Measurements from ENCODE around the gene DNAH6.
"Not testable (repeated sequence)": the region's sequence is repeated elsewhere in the genome, so short reads cannot be mapped to it uniquely, and the experiment has no call there.

DNAH6 gene

DNA sequence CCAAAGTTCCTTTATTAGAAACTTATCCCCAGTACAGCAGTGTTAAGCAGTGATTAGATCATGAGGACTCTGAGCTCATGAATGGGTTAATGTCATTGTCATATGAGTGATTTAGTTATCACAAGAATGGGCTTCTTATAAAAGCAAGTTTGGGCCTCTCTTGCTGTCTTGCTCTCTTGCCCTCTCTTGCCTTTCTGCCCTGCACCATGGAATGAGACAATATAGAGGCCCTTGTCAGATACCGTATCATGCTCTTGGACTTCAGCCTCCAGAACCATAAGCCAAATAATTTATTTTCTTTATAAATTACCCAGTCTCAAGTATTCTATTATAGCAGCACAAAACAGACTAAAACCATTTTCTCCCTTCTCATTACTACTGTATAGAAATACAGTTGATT, 238.8 kb downstream of the DNAH6 start:
- DNase-seq (ENCODE audit: low read depth): no peak

DNA sequence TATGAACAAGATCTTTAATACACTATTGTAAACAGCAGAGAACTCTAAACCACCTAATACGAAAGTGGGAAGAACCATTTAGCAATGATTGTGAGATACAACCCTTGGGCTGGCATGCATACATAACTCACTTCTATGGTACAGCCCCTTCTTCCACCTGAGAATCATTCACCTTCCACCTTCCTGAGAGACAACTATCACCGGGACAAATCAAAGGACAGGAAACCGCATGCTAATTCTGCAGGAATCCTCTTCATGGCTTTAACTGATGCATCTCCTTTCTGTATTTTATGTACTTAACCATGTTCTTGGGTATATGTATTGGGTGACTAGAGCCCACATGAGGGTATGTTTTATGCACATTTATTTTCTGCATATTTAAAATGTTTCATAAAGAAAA, 241.3 kb downstream of the DNAH6 start:
- DNase-seq (ENCODE audit: low read depth): no peak

DNA sequence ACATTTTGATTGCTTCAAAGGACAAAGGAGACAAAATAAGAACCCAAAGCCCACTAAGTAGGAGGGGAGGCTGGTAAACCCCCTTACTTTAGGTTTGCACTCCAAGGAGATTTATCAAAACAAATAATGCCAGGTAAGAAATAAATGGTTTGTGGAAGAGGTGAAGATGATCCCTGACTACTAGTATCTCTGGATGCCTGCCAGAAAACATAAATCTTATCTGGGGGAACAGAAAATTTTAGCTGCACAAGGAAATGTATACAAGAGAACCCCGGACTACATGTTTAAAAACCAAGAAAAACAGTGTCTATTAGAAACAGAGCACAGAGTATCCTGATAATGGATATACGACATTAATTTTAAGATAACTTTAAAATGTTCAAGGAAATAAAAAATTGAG, 250.5 kb downstream of the DNAH6 start:
- no peak for DNase-seq (ENCODE audit: low read depth)

DNA sequence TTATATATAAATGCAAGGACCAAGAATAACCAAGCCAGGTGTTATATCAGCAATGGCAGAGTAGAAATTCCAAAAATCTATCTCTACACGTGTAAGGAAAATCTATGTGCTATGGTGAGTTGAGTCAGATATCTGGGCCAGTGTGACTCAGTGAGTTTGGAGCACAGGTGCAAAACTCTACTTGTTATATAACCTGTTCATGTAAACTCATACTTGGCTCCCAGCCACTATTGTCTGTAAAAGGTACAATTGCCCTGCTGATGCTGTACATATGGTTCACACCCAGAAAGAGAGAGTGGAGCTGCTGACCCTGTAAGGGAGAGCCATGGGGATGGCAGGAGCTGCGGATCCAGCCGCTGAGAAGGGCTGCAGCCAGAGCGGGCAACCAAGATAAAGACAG, 252.5 kb downstream of the DNAH6 start:
- DNase-seq (ENCODE audit: low read depth): no peak

DNA sequence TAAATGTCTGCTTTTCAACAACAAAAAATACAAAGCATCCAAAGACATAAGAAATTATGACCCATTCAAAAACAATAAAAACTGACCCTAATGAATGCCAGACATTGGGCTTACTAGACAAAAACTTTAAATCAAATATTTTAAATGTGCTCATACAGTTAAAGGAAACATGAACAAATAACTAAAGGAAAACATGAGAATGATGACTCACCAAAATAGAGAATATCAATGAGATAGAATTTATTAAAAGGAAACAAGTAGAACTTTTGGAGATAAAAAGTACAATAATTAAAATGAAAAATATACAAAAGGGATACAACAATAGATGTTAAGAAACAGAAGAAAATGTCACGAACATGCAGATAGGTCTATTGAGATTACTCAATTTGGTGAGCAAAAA, 254.0 kb downstream of the DNAH6 start:
- DNase-seq (ENCODE audit: low read depth): no peak

DNA sequence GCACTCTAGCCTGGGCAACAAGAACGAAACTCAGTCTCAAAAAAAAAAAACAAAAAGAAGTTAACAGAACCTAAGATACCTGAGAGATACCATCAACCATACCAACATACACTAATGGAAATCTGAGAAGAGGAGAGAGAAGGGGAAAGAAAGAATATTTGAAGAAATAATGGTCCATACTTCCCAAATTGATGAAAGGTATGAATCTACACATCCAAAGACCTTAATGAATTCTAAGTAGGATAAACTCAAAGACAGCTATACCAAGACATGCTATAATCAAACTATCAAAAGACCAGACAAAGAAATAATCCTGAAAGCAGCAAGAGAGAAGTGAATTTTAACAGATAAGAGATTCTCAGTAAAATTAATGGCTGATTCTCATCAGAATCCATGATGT, 255.0 kb downstream of the DNAH6 start:
- DNase-seq (ENCODE audit: low read depth): no peak

DNA sequence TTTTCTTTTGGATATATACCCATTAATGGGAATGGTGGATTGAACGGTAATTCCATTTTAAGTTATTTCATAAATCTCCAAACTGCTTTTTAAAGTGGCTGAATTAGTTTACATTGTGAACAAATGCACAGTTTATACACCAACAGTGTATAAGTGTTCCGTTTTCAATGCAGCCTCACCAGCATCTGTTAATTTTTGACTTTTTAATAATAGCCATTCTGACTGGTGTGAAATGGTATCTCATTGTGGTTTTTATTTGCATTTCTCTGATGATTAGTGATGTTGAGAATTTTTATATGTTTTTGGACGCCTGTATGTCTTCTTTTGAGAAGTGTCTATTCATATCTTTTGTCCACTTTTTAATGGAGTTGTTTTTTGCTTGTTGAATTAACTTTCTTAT, 257.3 kb downstream of the DNAH6 start:
- not testable (repeated sequence) for DNase-seq (ENCODE audit: low read depth)

DNA sequence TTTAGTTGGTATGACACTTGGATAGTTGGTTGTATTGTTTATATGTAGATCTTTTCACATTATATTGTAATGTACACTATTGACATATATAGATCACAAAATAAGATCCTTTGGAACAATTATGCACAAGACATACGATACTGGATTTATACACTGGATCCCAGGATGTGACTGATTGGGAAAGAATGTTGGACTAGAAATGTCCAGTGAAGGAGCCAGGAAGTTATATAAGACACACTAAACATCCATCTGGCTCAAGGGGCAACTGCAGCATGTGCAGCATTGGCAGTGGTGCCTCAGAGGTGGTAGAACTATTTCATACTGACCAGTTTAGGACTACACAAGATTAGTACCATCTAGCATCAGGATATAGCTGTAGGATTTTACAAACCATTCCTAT, 259.7 kb downstream of the DNAH6 start:
- DNase-seq (ENCODE audit: low read depth): no peak

DNA sequence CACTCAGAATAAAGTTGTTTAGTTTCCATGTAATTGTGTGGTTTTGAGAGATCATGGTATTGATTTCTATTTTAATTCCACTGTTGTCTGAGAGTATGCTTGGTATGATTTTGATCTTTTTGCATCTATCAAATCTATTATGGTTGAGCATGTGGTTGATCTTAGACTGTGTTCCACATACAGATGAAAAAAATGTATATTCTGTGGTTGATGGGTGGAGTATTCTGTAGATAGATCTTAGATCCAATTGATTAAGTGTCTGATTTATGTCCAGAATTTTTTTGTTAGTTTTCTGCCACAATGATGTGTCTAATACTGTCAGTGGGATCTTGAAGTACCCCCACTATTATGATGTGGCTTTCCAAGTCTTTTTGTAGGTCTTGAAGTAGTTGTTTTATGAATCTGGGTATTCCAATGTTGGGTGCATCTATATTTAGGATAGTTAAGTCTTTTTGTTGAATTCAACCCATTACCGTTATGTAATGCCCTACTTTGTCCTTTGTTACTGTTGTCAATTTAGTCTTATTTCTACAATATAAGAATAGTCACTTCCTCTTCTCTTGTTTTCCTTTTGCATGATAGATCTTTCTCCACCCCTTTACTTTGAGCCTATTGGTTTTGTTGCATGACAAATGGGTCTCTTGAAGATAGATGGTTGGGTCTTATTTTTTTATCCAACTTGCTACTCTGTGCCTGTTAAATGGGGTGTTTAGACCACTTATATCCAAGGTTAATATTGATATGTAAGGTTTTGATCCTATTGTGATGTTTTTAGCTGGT, 262.8 kb downstream of the DNAH6 start:
- no peak for DNase-seq (ENCODE audit: low read depth)

DNA sequence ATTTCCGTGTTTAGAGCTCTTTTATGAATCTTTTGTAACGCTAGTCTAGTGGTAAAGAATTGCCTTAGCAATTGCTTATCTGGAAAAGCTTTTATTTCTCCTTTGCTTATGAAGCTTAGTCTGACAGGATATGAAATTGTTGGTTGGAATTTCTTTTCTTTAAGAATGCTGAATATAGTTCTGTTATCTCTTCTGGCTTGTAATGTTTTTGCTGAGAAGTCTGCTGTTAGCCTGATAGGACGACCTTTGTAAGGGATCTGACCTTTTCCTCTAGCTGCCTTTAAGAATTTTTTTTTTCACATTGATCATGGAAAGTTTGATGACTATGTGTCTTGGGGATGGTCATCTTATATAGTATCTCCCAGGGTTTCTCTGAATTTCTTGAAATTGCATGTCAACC, 263.5 kb downstream of the DNAH6 start:
- no peak for DNase-seq (ENCODE audit: low read depth)

DNA sequence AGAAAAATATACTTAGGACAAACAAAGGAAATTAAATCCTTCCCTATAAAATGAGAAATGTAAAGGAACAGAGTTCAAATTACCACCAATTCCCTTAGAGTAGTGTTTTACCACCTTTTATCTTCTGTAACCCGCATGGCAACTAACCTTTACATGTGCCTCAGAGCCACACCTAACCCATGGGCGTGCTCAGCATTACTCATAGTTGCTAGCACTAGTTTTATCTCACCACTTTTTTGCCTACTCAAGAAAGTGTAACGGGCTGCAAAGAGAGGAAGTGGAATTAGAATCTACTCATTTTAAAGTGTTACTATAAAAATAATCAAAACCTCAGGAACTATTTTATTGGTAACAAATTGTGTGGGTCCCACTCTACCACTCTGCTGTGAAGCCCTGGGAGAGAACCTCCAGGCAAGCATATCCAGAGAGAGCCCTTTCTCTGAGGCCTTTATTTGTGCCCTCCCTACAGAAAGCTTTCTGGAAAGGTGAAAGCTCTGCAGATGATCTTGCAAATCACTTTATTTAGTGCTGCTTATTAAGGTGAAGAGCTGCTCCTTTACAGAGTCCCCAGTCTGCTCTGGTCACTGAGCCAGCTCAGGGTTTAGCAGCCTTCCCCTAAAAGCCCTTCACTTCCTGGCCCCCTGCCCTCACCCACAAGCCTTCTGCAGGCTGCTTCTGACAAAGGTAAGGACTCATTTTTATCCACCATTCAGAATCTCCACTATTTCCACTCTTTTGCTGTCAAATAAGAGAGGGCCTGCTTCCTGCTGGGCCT, 265.8 kb downstream of the DNAH6 start:
- DNase-seq (ENCODE audit: low read depth): peak; percentile 31

DNA sequence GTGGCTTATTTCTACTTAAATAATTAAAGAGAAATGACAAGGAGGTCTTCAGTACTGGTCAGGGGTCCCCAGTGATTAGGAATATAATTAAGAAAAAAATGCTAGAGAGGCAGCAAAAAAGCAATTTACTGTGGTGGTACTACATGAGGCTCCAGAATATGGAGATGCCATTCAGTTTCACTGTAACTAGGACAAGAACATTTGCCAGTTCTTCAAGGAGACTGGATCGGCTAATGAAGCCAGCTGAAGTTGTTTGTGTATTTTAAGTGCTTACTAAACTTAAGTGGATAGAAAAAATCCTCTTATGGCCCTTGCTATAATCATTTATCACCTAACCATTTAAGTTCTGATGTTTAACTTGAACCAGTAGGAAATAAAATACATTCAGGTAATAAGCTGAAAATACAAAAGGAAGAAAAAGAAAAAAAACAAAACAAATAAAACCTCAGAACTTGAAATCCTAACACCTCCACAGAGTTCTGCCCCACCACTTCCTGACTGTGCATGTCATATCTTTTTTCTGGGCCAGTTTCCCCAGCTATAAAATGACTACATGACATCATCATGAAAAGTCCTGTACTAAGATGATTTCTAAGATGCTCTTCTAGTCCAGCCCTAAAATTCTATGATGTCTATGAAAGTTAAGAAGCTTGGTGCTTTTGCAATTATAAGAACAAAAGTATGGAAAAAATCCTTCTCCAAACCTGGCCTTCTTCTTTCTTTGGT, 266.6 kb downstream of the DNAH6 start:
- DNase-seq (ENCODE audit: low read depth): peak; percentile 27

DNA sequence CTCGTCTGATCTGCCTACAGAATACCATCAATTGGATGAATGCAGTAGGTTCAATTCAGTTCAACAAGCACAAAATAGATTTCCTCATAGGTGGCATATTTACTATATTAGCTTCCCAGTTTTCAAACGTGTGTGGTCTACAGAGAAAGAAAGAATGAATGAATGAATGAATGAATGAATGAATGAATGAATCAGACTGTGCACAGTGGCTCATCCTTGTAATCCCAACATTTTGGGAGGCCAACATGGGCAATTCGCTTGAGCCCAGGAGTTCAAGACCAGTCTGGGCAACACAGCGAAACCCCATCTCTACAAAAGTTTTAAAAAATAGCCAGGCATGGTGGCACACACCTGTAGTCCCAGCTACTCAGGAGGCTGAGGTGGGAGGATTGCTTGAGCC, 269.7 kb downstream of the DNAH6 start:
- no peak for DNase-seq (ENCODE audit: low read depth)

DNA sequence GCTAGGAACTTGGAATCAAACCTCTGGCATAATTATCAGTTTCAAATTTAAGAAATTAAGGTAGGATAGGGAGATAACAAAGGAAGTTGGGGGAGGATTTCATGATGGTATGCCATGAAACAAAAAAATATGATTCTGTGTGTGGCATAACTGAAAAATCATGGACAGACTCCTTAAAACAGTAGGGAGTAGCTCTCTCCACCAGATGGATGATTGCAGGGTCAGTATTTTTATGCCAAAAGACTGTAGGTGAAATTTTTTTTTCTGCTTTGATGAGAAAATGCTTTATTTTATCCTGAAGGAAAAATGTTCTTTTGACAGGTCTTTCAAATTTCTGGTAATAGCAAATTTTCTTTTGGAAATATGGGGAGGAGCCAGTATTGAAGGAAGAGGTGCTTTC, 270.3 kb downstream of the DNAH6 start:
- no peak for DNase-seq (ENCODE audit: low read depth)

DNA sequence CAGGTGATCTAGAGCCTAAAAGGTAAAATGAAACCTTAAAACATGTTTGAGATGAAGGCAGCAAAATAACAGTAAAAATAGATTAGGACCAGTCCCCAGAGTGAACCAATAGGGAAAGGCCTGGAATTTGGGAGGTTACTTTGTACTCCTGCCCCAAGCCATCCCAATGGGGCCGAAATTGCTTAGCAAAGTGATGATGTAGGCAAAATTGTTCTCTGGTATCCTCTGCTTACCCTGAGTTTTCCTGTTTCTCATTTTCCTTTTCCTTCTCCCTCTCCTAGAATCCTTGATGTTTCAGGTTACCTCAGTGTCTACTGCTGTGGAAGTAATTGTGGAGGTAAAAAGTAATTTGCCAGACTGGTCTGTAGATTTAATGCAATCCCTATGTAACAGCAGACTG, 271.7 kb downstream of the DNAH6 start:
- no peak for DNase-seq (ENCODE audit: low read depth)

DNA sequence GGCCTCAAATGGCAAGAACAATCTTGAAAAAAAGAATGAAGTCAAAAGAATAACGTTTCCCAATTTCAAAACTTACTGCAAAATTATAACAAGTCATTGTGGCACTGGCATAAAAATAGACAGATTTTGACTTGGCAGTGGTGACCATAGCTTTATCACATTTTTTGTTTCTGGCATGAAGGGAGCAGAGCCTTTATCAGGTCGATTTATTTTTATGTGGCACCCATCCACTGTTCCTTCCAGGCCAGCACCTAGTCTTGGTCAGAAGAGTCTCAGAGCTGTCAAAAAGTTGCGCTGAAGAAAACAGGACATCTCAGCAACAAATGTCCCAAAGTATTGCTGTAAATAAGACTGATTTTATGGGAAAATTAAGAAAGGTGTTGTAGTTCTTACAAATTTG, 272.2 kb downstream of the DNAH6 start:
- no peak for DNase-seq (ENCODE audit: low read depth)

DNA sequence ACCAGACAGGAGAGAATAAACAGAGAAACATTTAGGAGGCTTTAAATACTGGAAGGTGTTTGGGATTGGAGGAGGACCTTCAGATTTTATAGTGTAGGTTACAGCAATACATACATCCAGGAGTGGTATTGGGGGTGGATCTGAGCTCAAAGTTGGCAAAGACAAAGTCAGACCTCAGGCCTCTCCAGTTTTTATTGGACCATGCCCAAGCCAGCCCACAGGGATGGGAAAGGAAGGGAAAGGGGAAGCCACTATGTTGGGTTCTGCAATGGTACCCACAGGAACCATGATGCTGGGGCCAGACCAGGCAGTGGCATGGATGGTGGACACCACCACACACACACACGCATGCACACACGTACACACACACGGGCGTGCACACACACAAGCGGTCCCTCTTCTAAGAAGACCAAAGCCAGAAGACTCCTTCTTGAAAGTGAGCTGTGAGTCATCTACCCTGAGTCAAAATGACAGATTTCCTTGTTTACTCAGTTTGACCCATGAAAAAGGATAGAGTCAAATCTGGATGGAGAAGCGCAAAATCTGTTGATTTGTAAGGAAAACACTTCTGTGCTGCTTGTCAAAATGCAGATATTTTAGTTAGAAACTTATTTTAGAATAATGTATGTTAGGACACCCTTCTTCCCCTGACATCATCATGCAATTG, 276.7 kb downstream of the DNAH6 start:
- no peak for DNase-seq (ENCODE audit: low read depth)

DNA sequence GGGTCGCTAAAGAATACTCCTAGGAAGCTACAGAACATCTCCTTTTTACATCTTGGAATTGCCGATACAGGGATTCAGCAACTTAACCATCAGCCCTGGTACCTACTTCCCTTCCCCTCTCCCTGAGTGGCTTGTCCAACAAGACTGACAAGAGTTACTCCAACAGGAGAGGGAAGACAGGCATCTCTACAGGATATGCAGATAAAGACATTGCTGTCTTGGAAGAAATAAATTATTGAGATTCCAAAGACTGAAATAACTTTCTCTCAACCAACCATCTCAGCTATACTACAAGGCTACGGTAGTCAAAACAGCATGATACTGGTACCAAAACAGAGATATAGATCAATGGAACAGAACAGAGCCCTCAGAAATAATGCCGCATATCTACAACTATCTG, 277.3 kb downstream of the DNAH6 start:
- DNase-seq (ENCODE audit: low read depth): no peak

DNA sequence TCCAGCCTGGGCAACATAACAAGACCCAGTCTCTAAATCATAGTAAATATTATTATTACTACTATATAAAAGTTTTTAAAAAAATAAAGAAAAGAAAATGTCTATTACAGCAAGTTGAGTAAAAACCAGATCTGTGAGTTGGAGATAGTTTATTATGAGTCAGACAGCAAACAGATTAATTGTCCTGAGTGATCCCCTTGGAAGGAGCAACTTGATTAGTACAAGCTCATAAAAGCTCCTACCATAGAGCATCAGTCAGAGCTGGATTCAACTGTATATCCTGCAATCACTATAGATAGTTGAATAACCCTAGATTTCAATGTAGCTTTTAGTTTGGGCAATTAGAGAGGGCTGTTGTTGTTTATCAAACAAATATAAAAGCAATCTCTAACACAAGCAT, 280.5 kb downstream of the DNAH6 start:
- DNase-seq (ENCODE audit: low read depth): no peak

DNA sequence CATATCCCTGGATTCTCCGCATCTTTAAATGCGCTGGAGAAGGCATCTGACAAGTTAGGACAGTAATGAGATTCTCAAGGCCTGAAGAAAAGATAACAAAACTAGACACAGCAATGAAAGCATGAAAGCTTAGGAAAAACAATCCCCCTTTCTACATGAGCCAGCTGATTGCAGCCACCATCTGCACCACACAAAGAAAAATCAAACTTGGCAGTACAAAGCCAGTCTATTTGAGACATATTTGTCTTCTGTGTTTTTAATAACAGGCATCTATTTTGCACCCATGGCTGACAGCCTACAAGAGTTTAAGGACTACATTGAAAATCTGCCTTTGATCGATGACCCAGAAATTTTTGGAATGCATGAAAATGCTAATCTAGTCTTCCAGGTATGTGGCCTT, 281.0 kb downstream of the DNAH6 start:
- DNase-seq (ENCODE audit: low read depth): no peak

DNA sequence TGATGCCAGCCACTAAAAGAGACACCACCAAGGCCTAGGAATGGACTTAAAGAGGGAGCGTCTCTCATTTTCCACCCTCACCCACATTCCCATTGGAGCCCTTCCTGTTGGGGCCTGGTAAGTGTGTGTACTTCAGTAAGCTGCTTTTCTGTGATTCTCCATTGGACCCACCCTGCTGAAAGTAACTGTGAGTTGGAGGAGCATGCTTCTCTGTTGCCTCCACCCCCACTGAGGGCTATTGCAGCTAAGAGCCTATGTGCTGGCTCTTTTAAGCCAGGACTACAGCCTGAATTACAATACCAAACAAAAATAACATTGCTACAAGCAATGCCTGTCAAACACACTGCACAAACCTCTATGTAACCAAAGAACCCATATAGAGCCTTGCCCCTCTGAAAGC, 283.5 kb downstream of the DNAH6 start:
- no peak for DNase-seq (ENCODE audit: low read depth)

DNA sequence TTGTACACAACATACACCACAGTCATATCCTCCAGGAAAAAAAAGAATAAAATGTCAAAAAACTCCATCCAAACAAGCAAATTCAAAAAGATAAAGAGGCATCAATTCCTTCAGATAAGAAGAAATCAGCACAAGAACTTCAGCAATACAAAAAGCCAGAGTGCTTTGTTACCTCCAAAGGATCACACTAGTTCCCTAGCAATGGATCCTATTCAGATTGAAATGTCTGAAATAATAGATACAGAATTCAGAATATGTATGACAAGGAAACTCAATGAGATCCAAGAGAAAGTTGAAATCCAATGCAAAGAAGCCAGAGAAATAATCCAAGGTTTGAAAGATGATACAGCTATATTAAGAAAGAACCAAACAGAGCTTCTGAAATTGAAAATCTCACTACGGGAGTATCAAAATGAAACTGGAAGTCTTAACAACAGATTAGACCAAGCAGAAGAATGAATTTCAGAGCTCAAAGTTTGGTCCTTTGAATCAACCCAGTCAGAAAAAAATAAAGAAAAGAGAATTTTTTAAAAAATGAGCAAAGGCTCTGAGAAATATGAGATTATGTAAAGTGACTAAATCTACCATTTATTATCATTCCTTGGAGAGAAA, 284.0 kb downstream of the DNAH6 start:
- no peak for DNase-seq (ENCODE audit: low read depth)
